Bronchus fibroblast of lung (primary cell): ENCODE measurements around the gene SMG6. TPM values are rescaled to one million over a fixed set of nuclear protein-coding genes. Genes with fewer than 3 reads are reported as not detected.

Experiments used
- total RNA-seq: library from RNA; depleted of rRNA; stranded (reverse); fragments of >200 nt; gene quantifications from 2 replicates; pipeline ENCODE4 v1.2.3, GENCODE V29; 2015

Gene SMG6
- 23.3 and 25.1 TPM in 2 replicates for total RNA-seq

GRCh38 chr17:2303204-2304188 is at the start of gene SMG6, which contains the start of gene SRR:
Gene SMG6, minus strand, starts transcription at chr17:2303785. Its CDS starts 65 bp downstream, at chr17:2303720.
Gene SRR, plus strand, starts transcription at chr17:2303950. Its CDS starts 11,611 bp downstream, at chr17:2315561.

GRCh38 chr17:2336852-2337543 is 33.4 kb upstream of the SMG6 start, which contains the start of gene SGSM2:
Gene SGSM2, plus strand, starts transcription at chr17:2337501. Its CDS starts 188 bp downstream, at chr17:2337689.

GRCh38 chr17:2336215-2336851 is 32.7 kb upstream of the SMG6 start, which contains the start of gene TSR1:
Gene TSR1, minus strand, starts transcription at chr17:2336457. Its CDS starts 30 bp downstream, at chr17:2336427.

GRCh38 chr17:2054512-2055291 is 248.9 kb downstream of the SMG6 start, which contains the start of gene HIC1:
Gene HIC1, plus strand, starts transcription at chr17:2055103. Its CDS starts 1,588 bp downstream, at chr17:2056691.

GRCh38 chr17:2041561-2042389 is 261.8 kb downstream of the SMG6 start, which contains the start of gene OVCA2:
Gene OVCA2, plus strand, starts transcription at chr17:2042022. Its CDS starts 26 bp downstream, at chr17:2042048.

GRCh38 chr17:2029911-2030778 is 273.4 kb downstream of the SMG6 start, which contains the start of gene DPH1:
Gene DPH1, plus strand, starts transcription at chr17:2030153. Its CDS starts 17 bp downstream, at chr17:2030170.

GRCh38 chr17:2025220-2025621 is 278.4 kb downstream of the SMG6 start, which contains the start of gene RTN4RL1:
Gene RTN4RL1, minus strand, starts transcription at chr17:2025334. Its CDS starts 469 bp downstream, at chr17:2024865.

Other genes starting within 250 kb of the SMG6 start
- gene HIC1, start 248.7 kb downstream of the SMG6 start, total RNA-seq: 26.4 and 28.1 TPM in 2 replicates
- 32.7 and 37.5 TPM in 2 replicates for gene SRR, start 165 bp upstream of the SMG6 start, total RNA-seq
- gene TSR1, start 32.7 kb upstream of the SMG6 start, total RNA-seq: 57.4 and 60.2 TPM in 2 replicates
- 11.3 and 14.3 TPM in 2 replicates for gene SGSM2, start 33.7 kb upstream of the SMG6 start, total RNA-seq
- 5.4 TPM in 2 replicates for gene MNT, start 97.3 kb upstream of the SMG6 start, total RNA-seq
- gene METTL16, start 208.1 kb upstream of the SMG6 start, total RNA-seq: 10.9 and 12.2 TPM in 2 replicates